Muscle of back (tissue), 13 donors: ENCODE data around the gene PTPRA. TPM values are rescaled to one million over a fixed set of nuclear protein-coding genes. Genes with fewer than 3 reads are reported as not detected.
"Not testable (repeated sequence)": the region's sequence is repeated elsewhere in the genome, so short reads cannot be mapped to it uniquely, and the experiment has no call there.

Experiments
- DNase-seq, 3 donors: peaks; one replicate each; pipeline versions ENCODE4 v3.0.0 to v3.0.0-alpha.2; 2013
- long read RNA-seq, 9 donors: transcript quantifications; one replicate each; lab custom pipeline, GENCODE V29; 2026
- polyA plus RNA-seq, 10 donors: library from polyadenylated mRNA; unstranded; fragments of 120-200 nt; gene quantifications; one replicate each; pipeline ENCODE4 v1.2.1, GENCODE V29; 2013; ENCODE audit not compliant: insufficient read length in 10 of 10

The PTPRA gene
- 10 to 100 TPM; 41.8 to 59.8 (median 52.2) TPM for polyA plus RNA-seq
- long read RNA-seq, donor 1, partial matches to known transcripts = 0 of 2 reads
- long read RNA-seq, donor 1, other reads (novel, unspliced or antisense) = 0 of 2 reads
- long read RNA-seq, donor 2, partial matches to known transcripts = 5 of 6 reads
- long read RNA-seq, donor 2, other reads (novel, unspliced or antisense) = 0 of 6 reads
- long read RNA-seq, donor 3 = 0 reads
- long read RNA-seq, donor 4, partial matches to known transcripts = 0 of 4 reads
- long read RNA-seq, donor 4, other reads (novel, unspliced or antisense) = 0 of 4 reads
- long read RNA-seq, donor 5, partial matches to known transcripts = 0 of 1 reads
- long read RNA-seq, donor 5, other reads (novel, unspliced or antisense) = 0 of 1 reads
- long read RNA-seq, donor 6, transcript PTPRA-201 (23 exons, 3,725 nt) = major isoform, 7 of 13 reads
- long read RNA-seq, donor 6, partial matches to known transcripts = 6 of 13 reads
- long read RNA-seq, donor 6, other reads (novel, unspliced or antisense) = 0 of 13 reads
- long read RNA-seq, donor 7, partial matches to known transcripts = 0 of 1 reads
- long read RNA-seq, donor 7, other reads (novel, unspliced or antisense) = 0 of 1 reads
- long read RNA-seq, donor 8, partial matches to known transcripts = 0 of 1 reads
- long read RNA-seq, donor 8, other reads (novel, unspliced or antisense) = 0 of 1 reads
- long read RNA-seq, donor 9, partial matches to known transcripts = 0 of 1 reads
- long read RNA-seq, donor 9, other reads (novel, unspliced or antisense) = 0 of 1 reads

DNA sequence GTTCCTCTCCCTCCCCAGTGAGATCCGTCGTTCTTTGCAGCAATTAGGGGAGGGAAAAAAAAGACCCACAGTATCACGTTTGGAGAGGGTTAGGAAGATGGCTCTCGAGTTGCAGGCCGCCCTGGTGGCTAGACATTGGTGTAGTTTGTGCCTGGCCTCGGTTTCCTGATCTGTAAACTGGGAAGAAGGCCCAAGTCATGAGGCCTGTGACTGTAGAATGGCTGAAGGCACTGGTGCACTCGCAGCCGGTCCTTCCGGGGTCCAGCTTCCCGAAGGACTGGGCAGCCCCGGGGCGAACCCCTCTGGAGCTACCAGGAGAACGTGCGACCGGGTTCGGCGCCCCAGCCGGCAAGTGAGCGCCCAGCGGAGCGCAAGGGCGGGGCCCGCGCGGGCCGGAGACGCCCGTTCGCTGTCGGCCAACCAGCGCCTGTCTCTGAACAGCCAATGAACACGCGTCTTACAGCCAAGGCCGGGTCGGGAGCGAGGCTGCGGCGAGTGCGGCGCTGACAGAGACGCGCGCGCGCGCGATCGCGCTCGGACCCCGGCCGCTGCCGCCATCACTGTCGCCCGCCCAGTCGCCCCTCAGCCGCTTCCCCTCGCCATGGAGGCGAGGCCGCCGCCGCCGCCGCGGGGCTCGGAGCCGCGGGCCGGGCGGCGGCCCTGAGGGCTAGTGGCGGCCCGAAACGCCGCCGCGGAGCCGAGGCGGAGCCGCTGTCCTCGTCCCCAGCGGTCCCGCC lies at the start of gene PTPRA:
Gene PTPRA (plus strand): TSS at position 472 of the 737 bp plus-strand sequence. CDS start 90,797 bp downstream, outside the sequence.
- peak; percentile 92 to 97 (median 95) for DNase-seq

GRCh38 chr20:2825761-2826160 lies 47.5 kb upstream of the PTPRA start:
- DNase-seq = no peak

DNA sequence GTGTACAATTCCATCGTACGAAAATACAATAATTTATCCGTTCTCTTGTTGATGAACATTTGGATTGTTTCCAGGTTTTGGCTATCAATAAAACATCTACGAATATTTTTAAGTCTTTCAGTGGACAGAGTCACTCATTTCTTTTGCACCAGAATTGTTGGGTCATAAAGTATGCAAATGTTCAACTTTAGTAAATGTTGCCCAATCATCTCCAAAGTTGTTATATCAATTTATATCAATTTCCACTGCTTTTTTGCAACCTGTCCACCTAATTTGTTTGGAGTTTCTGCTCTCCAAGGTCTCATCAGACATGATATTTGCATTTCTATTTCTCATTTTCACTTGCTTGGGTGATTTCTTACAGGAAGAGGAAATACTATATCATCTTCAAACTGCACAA lies 46.6 kb upstream of the PTPRA start:
- no peak for DNase-seq

GRCh38 chr20:2829376-2829775 lies 43.9 kb upstream of the PTPRA start:
- no peak for DNase-seq

DNA sequence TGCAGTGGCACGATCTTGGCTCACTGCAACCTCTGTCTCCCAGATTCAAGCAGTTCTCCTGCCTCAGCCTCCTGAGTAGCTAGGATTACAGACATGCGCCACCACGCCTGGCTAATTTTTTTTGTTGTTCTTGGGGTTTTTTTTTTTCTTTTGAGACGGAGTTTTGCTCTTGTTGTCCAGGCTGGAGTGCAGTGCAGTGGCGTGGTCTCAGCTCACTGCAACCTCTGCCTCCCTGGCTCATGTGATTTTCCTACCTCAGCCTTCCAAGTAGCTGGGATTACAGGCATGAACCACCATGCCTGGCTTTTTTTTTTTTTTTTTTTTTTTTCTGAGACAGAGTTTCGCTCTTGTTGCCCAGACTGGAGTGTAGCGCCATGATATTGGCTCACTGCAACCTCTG lies 42.1 kb upstream of the PTPRA start:
- DNase-seq = not testable (repeated sequence)

- DNase-seq = no peak
Observed at GRCh38 chr20:2833761-2834160, 39.5 kb upstream of the PTPRA start.

DNA sequence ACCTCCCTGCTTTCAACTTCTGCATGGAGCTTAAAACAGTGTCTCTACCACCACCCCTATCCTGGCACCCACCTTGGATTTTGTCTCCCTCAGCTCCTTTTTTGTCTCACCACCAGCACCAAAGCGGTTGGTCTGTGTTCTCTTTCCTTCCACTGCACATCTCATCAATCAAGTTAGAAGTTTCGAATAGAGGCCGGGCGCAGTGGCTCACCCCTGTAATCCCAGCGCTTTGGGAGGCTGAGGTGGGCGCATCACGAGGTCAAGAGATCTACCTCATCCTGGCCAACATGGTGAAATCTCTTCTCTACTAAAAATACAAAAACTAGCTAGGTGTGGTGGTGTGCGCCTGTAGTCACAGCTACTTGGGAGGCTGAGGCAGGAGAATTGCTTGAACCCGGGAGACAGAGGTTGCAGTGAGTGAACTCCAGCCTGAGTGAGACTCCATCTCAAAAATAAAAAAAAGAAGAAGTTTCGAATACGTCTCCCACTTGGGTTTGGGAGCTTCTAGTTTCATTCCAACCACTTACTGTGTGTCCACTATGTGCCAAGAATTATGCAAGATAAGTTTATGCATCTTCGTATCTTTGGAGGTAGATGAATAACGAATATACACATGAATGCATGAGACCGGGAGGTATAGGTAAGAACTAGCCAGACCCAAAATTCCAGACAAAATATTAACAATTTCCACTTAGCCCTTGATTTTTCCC lies 38.7 kb upstream of the PTPRA start:
- no peak for DNase-seq

DNA sequence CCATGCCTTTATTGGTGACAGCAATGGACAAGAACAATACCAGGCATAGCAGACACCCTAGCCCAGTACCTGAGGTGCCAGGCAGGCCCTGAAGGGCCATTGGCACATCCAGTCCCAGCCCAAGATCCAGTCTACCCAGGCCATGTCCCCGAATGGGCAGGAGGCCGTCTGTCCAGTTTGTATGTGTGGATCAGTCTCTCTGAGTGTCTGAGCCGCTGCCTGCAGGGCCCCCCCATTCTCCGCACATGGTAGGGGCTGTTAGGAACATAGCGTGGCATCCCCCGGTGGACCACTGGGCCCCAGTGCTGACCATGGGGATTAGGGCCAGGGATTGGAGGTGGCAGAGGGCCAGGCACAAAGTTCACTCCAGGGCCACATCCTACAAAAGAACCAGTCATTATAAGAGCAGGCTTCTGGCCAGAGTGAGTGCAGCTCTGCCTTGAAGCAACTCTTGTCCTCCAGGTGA lies 37.9 kb upstream of the PTPRA start:
- DNase-seq = no peak

- DNase-seq = no peak
Observed at GRCh38 chr20:2836035-2836434, 37.2 kb upstream of the PTPRA start.

DNA sequence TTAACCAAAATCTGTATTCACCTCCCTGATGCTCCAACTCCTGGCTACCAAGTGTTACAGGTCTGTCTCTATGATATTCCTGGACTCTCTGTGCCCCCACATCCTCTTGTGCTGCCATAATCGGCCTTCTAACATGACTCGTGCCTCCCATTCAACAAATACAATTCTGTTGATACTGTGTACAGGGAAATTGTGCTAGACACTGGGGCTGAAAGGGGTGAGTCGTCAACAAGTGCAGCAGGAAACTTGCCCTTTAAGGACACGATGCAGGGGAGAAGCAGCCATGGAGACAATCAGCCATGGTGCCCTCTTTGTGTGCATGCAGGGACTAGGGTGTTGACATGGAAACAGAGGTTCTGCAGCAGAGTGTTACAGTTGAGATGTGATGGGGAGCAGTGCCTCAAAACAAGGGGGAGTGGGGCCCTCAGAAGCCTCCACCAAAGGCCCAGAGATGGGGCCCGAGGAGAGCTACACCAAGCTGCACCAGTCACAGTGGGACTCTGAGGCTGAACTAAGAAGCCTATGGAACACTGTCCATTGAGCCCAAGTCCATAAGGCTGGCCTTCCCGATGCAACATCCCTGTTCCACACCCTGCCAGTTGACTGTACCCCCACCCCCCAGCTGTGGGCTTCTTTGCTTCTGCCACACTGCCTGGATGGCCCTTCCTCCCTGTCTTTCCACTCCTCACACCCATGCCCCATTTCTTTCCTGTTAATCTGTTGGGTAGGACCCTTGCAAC lies 35.9 kb upstream of the PTPRA start:
- DNase-seq = no peak

DNA sequence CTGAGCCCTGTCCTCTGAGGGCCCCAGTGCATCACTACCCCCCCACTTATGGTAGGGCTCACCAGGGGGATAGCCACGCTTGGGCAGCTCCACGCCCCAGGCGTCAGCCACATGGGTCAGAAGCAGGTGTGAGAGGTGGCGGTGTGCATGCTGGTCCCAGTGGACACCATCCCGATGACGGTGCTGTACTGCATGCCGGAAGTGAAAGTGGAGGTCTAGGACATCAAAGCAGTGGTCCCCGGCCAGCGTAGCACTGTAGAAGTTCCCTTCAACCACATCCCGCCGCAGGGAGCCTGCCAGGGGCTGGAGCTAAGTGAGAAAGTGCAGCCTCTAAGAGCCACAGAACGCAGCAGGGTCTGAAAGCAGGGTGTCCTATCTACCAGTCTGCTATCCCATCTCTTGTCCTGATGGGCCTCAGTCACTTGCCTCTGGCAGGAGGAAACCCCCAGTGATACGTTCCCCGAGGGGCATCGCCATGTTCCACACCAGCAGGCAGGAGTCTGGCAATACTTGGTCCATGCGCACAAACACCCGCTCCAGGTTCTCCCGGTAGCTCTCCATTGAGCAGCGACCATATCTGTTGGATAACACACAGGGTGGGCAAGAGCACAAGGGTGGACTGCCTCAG lies 35.0 kb upstream of the PTPRA start:
- DNase-seq = no peak

GRCh38 chr20:2838847-2839671 lies 34.2 kb upstream of the PTPRA start:
- DNase-seq = no peak

DNA sequence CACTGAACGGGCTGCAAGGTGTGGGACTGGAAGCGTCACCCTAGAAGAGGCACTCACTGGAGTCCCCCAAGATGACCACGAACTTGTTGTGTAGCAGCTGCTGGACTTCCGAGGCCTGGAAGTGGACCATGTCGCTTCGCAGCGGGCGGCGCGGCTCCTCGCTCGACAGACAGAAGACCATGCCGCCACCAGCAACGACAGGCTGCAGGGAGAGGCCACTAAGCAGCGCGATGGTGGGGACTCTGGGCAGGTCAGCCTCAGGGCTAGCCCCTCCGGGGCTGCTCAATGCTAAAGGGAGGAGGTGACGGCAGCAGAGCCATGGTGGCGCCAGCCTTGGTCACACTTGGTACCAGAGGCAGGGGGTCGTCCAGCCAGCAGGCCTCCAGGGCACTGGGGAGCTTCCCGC lies 33.5 kb upstream of the PTPRA start:
- DNase-seq = no peak

GRCh38 chr20:2840138-2840966 lies 32.9 kb upstream of the PTPRA start, which contains the start of the genes PCED1A and VPS16:
TSS of gene PCED1A (minus strand) at chr20:2840655. CDS start at chr20:2839912, 743 bp downstream.
TSS of gene VPS16 (plus strand) at chr20:2840745. CDS start at chr20:2840775, 30 bp downstream.
- DNase-seq = peak; percentile 85 to 97 (median 92)

- peak; percentile 43 to 90 (median 78) for DNase-seq
Observed at GRCh38 chr20:2840967-2841531, 32.2 kb upstream of the PTPRA start.

DNA sequence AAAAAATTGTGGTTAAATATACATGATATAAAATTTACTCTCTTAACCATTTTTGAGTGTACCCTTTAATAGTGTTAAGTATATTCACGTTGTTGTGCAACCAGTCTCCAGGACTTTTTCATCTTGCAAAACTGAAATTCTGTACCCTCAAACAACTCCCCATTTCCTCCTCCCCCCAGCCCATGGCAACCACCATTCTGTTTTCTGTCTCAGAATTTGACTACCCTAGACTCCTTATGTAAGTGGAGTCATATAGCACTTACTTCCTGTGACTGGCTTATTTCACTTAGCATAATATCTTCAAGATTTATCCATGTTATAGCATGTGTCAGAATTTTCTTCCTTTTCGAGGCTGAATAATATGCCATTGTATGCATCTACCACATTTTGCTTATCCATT lies 27.7 kb upstream of the PTPRA start:
- no peak for DNase-seq

GRCh38 chr20:2846698-2847097 lies 26.6 kb upstream of the PTPRA start:
- DNase-seq = no peak

DNA sequence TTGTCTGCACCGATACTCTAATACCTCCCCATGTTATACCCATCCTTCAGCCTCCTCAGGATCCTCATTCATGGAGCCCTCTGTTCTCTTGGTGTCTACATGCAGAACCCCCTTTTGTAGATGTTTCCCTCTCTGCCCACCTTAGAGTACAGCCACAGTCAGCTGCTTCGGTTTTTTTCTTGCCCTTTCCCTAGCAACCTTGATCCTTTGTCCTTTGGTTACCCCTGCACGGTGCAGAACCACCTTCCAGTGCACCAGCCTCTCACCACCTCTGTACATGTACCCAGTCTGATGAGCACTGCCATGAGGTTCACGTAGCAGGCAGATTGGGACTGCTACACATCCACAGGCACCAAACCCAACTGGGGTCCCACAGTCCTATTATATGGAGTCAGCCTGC lies 25.5 kb upstream of the PTPRA start:
- DNase-seq = no peak
